Left colon (tissue), 2 donors: ENCODE data around the gene ACSS1. TPM values are rescaled to one million over a fixed set of nuclear protein-coding genes. Genes with fewer than 3 reads are reported as not detected.
A peak's percentile ranks its signal among the peaks of the same experiment; 100 is the strongest.

Source experiments
- ATAC-seq: fragments of 200-7000 bp; cut with Tn5 transposase; one replicate; pipeline ENCODE4 v1.9.1; 2020; ENCODE audit warnings: mild to moderate bottlenecking, moderate library complexity
- DNase-seq, 2 donors: peaks; one replicate each; pipeline ENCODE4 v3.0.0-alpha.2; 2020
- intact Hi-C, 2 donors: fragments of 100-400 bp; cut with DNase I in 1 of 2; cut with micrococcal nuclease in 1 of 2; formaldehyde crosslinking; loops; one replicate each; pipeline versions ENCODE4 v1.11.2 to v1.14.0; 2022; cut with DNase I, micrococcal nuclease
- total RNA-seq, 2 donors: library from RNA; stranded (reverse); fragmentation: NEBNext Ultra II Directional; extraction: Animal tissue kit (Norgen Biotek cat#: 25700); gene quantifications; one replicate each; pipeline ENCODE4 v1.2.1, GENCODE V29; 2021
- donor health status: DM: no; HTN: no; CAD: no.
- donor health status: DM: yes; HTN: yes; CAD: no.

Gene ACSS1
- total RNA-seq, 2 donors from 2014 or later: 37.8 to 43.6 TPM

GRCh38 chr20:25063546-25063945 lies 5.6 kb upstream of the ACSS1 start:
- intact Hi-C loops: no loop called here
- ATAC-seq: no peak
- DNase-seq: peak in 1 of 2 donors; percentile 23

GRCh38 chr20:25062841-25063240 lies 4.9 kb upstream of the ACSS1 start:
- DNase-seq: peak in 1 of 2 donors; percentile 8
- intact Hi-C loops: no loop called here
- no peak for ATAC-seq

- no peak for ATAC-seq
- intact Hi-C loops: no loop called here
- peak in 1 of 2 donors; percentile 11 for DNase-seq
Measured at GRCh38 chr20:25061821-25062530, 4.0 kb upstream of the ACSS1 start.

GRCh38 chr20:25061103-25061799 lies 3.3 kb upstream of the ACSS1 start:
- intact Hi-C loops: no loop called here
- DNase-seq (peak in 1 of 2 donors; percentile 22), ATAC-seq (peak; percentile 10)

- ATAC-seq (no peak), DNase-seq (peak in 1 of 2 donors; percentile 25)
- intact Hi-C loops: no loop called here
Measured at GRCh38 chr20:25059866-25060465, 2.0 kb upstream of the ACSS1 start.

GRCh38 chr20:25058847-25059810 lies 1.2 kb upstream of the ACSS1 start:
- ATAC-seq (no peak), DNase-seq (peak; percentile 50 to 51)
- intact Hi-C loops: no loop called here

- intact Hi-C loops: no loop called here
- peak; percentile 86 to 87 for DNase-seq
- peak; percentile 78 for ATAC-seq
Measured at GRCh38 chr20:25057234-25058050, 497 bp downstream of the ACSS1 start.

- peak in 1 of 2 donors; percentile 34 for DNase-seq
- intact Hi-C loops: no loop called here
- ATAC-seq: no peak
Measured at GRCh38 chr20:25056690-25057233, 1.2 kb downstream of the ACSS1 start.

- intact Hi-C loops: no loop called here
- DNase-seq (peak; percentile 37 to 48), ATAC-seq (peak; percentile 31)
Measured at GRCh38 chr20:25055711-25056495, 2.0 kb downstream of the ACSS1 start.

- peak; percentile 5 to 20 for DNase-seq
- intact Hi-C loops: no loop called here
- ATAC-seq: no peak
Measured at GRCh38 chr20:25054995-25055629, 2.8 kb downstream of the ACSS1 start.

GRCh38 chr20:25054096-25054820 lies 3.7 kb downstream of the ACSS1 start:
- DNase-seq (peak; percentile 6 to 23), ATAC-seq (no peak)
- intact Hi-C loops: no loop called here

GRCh38 chr20:25053255-25054031 lies 4.5 kb downstream of the ACSS1 start:
- DNase-seq (peak; percentile 26), ATAC-seq (no peak)
- intact Hi-C loops: no loop called here

GRCh38 chr20:25052255-25053194 lies 5.4 kb downstream of the ACSS1 start:
- no peak for ATAC-seq
- peak; percentile 9 to 26 for DNase-seq
- intact Hi-C loops: no loop called here
